K562 (cell line): ENCODE data around the gene EGR1. TPM values are rescaled to one million over a fixed set of nuclear protein-coding genes. Genes with fewer than 3 reads are reported as not detected.

ENCODE experiments used
- CGGBP1 ChIP-seq: fragments of 250-450 bp; sonication (Bioruptor Pico); IDR thresholded peaks from 2 replicates; pipeline ENCODE4 v1.9.0; 2021; ENCODE audit warnings: mild to moderate bottlenecking
- CSDE1 ChIP-seq, 2 experiments: fragments of 450-650 bp; IDR thresholded peaks; 2 replicates each; pipeline ENCODE4 v1.6.1; 2016; ENCODE audit warnings: mild to moderate bottlenecking in 1 of 2
- DACH1 ChIP-seq: fragments of 450-650 bp; IDR thresholded peaks from 2 replicates; pipeline ENCODE4 v1.6.1; 2018; ENCODE audit not compliant: partially characterized antibody
- E2F8 ChIP-seq: fragments of 450-650 bp; IDR thresholded peaks from 2 replicates; pipeline ENCODE4 v1.7.1; 2018; ENCODE audit warnings: mild to moderate bottlenecking, low read depth; ENCODE audit not compliant: partially characterized antibody
- FOXP4 ChIP-seq: sonication (generic); formaldehyde crosslinking; IDR thresholded peaks from 2 replicates; pipeline ENCODE4 v1.8.0; 2022; ENCODE audit warnings: mild to moderate bottlenecking, missing genetic modification reagents, borderline replicate concordance
- RBM17 ChIP-seq: fragments of 200-400 bp; formaldehyde crosslinking; IDR thresholded peaks from 2 replicates; pipeline ENCODE4 v1.6.1; 2017; ENCODE audit warnings: low read depth, mild to moderate bottlenecking, low read length, borderline replicate concordance
- RUNX1 ChIP-seq: sonication (generic); IDR thresholded peaks from 2 replicates; pipeline ENCODE4 v1.6.1; 2016; ENCODE audit warnings: antibody characterized with exemption, low read depth
- SMARCA4 ChIP-seq: fragments of 450-650 bp; IDR thresholded peaks from 2 replicates; pipeline ENCODE4 v1.6.1; 2016
- SP1 ChIP-seq: sonication (generic); formaldehyde crosslinking; IDR thresholded peaks from 2 replicates; pipeline ENCODE4 v1.8.1; 2022; ENCODE audit warnings: mild to moderate bottlenecking, missing genetic modification reagents
- TAF15 ChIP-seq: fragments of 200-400 bp; formaldehyde crosslinking; IDR thresholded peaks from 2 replicates; pipeline ENCODE4 v1.6.1; 2017; ENCODE audit warnings: mild to moderate bottlenecking, low read depth, low read length, moderate library complexity
- TCF7L2 ChIP-seq: fragments of 150-350 bp; IDR thresholded peaks from 2 replicates; pipeline ENCODE4 v1.6.1; 2016; ENCODE audit warnings: low read depth, mild to moderate bottlenecking, low read length, moderate library complexity
- YBX1 ChIP-seq: fragments of 450-650 bp; IDR thresholded peaks from 2 replicates; pipeline ENCODE4 v1.7.1; 2016; ENCODE audit warnings: mild to moderate bottlenecking
- ZBTB43 ChIP-seq: sonication (generic); formaldehyde crosslinking; IDR thresholded peaks from 2 replicates; pipeline ENCODE4 v1.8.0; 2023; ENCODE audit warnings: mild to moderate bottlenecking, missing genetic modification reagents
- ZNF609 ChIP-seq: sonication (generic); formaldehyde crosslinking; IDR thresholded peaks from 2 replicates; pipeline ENCODE4 v1.8.1; 2023; ENCODE audit warnings: missing genetic modification reagents, mild to moderate bottlenecking, borderline replicate concordance
- ZNF778 ChIP-seq: fragments of 450-650 bp; formaldehyde crosslinking; IDR thresholded peaks from 2 replicates; pipeline ENCODE4 v1.4.0; 2020; ENCODE audit warnings: mild to moderate bottlenecking, moderate library complexity
- polyA plus RNA-seq, 8 experiments: library from polyadenylated mRNA; depleted of rRNA in 4 of 8; stranded (reverse) in 5 of 8; unstranded in 3 of 8; fragments of >200 nt; fragmentation: Nextera tagmentation in 2 of 8; fragmentation: Illumina TruSeq in 1 of 8; extraction: Ambion mirVana in 2 of 8; extraction: Trizol in 1 of 8; gene quantifications; 2 replicates each; pipeline versions ENCODE4 v1.2.1 to v1.2.3, GENCODE V29; 2011 to 2014; ENCODE audit warnings: inconsistent platforms in 1 of 8, missing spikeins in 1 of 8
- total RNA-seq, 7 experiments: library from RNA; depleted of rRNA in 6 of 7; stranded (reverse); fragments of >200 nt in 6 of 7; fragmentation: Illumina TruSeq in 2 of 7; extraction: Trizol in 2 of 7; gene quantifications; 2 replicates each; pipeline versions ENCODE4 v1.2.1 to v1.2.3, GENCODE V29; 2011 to 2021; ENCODE audit warnings: low replicate concordance in 1 of 7

The EGR1 gene
- total and polyA plus RNA-seq, 9 of the 15 experiments (the other 6 are each of a cell fraction or from before 2014, with no cell fraction given) = 1.3 to 132 (median 21.5) TPM

GRCh38 chr5:138449501-138450239, 15.6 kb upstream of the EGR1 start (continued):
- TF ChIP-seq RUNX1 (no peak), ZBTB43 (CRISPR knock-in tag) (peak; percentile 56; the same call in 1 of the 2 replicates), CSDE1 (IDR thresholded peaks at IDR 0.05) (no peak), CGGBP1 (CRISPR knock-in tag) (no peak), TCF7L2 (no peak), SMARCA4 (no peak; the same call in 1 of the 2 replicates), DACH1 (no peak), ZNF778 (CRISPR knock-in tag) (no peak), FOXP4 (0 out of 2 replicates have a peak, but pooled peaks have one; percentile 23), SP1 (peak; percentile 53; the same call in 1 of the 2 replicates), E2F8 (peak; percentile 49), YBX1 (no peak), RBM17 (no peak), ZNF609 (CRISPR knock-in tag) (no peak), TAF15 (no peak)
